Panc1 (cell line): ENCODE results near the gene MRPL10.

Source experiments
- CTCF ChIP-seq: fragments of 450-650 bp; IDR thresholded peaks from 2 replicates; pipeline ENCODE4 v1.5.1; 2017; ENCODE audit warnings: mild to moderate bottlenecking
- POLR2AphosphoS5 ChIP-seq: IDR thresholded peaks from 2 replicates; pipeline ENCODE4 v1.6.1; 2012; ENCODE audit warnings: mild to moderate bottlenecking, low read depth, low read length, moderate library complexity

DNA sequence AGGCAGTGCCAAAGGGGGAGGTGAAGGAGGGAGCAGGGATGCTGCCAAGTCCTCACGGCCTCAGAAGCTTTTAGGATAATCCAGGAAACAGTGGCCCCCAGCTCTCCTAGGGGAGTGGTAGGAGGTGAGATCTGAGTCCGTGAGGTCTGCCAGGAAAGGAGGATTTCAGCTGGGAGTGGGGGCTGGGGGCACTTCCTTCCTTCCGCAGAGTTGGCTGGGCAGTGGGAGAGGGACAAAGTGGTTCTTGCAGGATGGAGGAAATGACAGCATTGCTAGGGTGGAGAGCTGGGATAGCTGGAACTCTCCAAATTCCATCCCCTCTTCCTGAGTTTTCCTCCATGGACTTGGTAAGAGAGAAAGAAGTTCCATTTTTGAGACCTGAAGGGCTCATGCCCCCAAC, 24.4 kb upstream of the MRPL10 start:
- TF ChIP-seq CTCF (no peak), POLR2AphosphoS5 (no peak)
